Astrocyte of the hippocampus (primary cell): ENCODE results near the gene CRYGN.

ENCODE experiments used
- DNase-seq: peaks from one replicate; pipeline ENCODE4 v3.0.0; 2011; ENCODE audit warnings: low read depth, low spot score

The CRYGN gene

DNA sequence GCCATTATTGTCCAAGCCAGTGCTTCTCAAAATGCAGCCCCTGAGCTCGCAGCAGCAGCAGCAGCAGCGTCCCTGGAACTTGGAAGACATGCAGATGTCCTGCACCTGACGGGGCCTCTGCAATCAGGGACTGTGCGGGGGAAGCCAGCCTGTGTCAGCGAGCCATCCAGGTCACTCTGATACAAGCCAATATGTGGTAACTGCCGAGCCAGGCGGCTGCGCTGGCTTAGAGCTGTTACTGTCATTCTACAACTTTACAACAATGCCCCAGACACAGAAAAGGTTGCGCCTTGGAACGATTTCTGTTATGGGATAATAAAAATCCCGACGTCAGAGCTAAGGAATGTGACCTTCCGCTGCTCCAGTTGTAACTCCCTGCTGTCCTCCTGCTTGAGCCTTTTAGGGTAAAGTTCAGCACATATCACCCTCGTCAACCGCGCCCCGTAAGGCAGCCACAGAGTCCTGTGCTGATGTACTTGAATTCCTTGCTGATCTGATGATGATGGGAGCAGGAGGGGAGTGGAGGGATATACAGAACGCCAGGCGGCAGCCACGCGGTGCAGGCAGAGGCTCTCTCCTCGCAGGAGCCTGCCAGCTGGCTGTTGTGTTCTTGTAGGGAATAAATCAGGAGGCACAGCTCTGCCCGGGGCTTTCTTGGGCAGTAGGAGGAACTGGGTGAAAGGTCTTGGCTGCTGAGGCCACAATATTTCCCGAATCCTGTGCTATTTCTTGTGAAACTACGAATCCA, 20.0 kb upstream of the CRYGN start:
- peak; percentile 93 for DNase-seq

DNA sequence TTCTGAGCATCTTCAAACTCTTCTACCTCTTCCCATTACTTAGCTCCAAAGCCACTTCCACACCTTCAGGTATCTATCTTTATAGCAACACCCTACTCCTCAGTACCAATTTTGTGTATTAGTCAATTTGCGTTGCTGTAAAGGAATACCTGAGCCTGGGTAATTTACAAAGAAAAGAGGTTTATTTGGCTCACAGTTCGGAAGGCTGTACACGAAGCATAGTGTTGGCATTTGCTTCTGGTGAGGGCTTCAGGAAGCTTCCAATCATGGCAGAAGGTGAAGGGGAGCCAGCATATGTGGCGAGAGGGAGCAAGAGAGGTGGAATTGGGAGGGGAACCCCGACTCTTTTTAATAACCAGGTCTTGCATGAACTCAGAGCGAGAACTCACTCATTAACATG, 17.6 kb upstream of the CRYGN start:
- DNase-seq: no peak

DNA sequence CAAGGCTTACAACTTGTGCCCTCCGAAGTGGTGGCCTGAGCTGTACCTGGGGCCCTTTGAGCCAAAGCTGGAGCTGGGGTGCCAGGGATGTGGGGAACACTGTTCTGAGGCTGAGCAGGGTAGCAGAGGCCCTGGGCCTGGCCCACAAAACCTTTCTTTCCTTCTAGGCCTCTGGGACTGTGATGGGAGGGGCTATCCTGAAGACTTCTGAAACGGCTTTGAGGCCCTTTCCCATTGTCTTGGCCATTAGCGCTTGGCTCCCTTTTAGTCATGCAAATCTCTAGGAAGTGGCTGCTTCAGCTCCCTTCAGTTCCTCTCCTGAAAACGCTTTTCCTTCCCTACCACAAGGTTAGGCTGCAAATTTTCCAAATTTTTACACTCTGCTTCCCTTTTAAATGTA, 16.8 kb upstream of the CRYGN start:
- DNase-seq: no peak

DNA sequence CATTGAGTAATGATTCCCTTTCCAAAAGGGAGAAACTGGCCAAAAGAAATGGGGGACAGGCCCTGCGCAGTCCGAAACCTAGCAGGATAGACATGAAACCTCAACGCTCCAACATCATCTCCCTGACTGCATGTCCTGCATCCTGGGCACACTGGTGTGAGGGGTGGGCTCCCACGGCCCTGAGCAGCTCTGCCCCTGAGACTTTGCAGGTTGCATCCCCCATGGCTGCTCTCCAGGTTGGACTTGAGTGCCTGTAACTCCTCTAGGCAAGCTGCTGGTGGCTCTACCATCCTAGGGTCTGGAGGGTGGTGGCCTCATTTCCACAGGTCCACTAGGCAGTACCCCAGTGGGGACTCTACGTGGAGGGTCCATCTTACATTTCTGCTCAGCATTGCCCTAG, 16.3 kb upstream of the CRYGN start:
- no peak for DNase-seq

DNA sequence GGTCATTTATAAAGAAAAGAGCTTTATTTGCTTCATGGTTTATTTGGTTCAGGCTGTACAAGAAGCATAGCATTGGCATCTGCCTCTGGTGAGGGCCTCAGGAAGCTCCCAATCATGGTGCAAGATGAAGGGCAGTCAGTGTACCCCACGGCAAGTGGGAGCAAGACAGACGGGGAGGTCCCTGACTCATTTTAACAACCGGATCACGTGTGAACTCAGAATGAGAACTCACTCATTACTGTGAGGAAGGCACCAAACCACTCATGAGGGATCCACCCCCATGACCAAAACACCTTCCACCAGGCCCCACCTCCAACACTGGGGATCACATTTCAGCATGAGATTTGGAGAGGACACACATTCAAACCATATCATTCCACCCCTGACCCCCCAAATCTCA, 15.7 kb upstream of the CRYGN start:
- no peak for DNase-seq

DNA sequence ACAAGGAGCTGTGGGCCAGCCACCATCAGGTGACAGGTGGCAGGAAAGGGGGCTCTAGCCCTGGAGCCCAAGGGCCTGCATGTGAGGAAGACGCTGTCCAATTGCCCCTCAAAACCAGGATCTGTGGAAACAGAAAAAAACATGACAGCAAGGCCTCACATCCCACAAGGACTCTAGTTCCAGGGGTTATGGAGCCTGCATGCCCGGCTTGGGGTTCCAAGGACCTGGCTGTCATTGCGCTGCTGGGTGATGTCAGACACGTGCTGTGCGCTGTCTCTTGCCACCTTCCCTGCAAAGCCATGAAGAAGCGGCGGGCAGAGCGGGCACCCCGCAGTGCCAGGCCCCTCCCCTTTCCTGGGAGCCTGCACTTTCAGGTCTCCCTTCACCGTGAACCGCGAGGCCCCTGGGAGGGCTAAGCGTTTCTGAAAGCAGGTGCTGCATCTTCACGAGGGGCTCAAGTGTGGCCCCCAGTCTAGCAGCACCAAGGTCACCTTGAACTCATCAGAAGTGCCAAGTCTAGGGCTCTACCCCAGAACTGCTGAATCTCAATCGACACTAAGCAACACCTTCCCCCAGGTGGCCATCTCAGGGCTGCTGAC, 15.1 kb upstream of the CRYGN start:
- DNase-seq: no peak

DNA sequence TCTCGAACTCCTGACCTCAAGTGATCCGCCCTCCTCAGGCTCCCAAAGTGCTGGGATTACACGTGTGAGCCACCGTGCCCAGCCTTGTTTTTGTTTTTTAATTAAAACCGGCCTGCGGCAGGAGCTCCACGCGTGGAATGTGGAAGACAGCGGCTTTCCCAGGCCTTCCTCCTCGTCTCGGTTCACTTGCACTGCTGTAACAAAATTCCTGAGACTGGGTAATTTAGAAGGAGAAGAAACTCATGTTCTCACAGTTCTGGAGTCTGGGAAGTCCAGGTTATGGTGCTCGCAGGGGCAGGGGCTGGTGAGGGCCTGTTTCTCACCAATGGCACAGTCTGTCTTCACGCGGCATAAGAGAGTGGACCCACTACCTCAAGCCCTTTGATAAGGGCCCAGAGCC, 14.4 kb upstream of the CRYGN start:
- DNase-seq: no peak

DNA sequence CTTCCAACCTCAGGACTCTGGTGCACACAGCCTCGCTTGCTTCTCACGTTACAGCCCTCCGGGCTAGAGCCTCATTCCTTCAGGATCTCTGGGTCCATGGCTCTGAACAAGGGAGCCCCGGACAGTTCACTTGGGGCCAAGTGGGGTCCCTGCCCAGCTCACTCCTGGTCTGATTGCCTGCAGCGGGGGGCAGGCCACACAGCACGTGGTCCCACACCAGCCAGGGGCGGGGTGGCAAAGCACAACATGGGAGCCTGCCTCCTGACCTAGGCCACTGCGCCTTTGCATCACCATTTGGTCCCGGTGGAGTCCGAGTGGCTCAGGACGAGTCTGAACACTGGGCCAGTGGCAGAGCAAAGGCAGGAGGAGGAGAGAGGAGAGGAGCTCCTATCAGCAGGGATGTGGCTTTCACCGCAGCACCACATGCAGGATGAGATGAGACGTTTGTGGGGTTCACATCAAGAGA, 13.4 kb upstream of the CRYGN start:
- no peak for DNase-seq

DNA sequence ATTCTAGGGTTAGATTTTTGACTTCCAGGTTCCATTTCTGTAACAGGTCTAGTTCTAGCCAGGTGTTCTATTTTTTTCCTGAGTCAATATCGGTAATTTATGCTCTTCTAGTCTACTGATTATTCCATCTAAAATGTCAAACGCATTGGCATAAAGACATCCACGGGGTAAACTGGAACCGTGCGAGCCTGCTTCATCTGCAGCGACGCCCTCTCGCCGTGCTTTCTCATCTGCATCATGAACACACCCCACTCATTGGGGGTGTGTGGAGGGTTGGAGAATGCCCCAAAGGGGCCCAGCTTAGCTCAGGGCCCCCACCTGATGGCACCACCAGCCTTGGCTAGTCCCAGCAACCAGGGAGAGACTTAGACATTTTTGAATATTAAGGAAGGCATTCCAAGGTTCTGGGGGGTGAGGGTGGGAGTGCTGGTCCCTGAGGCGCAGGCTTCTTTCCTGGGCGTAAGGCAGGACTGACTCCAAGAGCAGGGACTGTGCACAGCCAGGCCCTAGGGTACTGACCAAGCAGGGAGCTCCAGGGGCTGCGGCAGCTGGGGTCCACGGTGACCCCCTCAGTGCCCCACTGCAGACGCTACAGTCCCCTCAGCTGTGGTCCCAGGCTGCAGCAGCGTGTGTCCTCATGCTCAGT, 12.9 kb upstream of the CRYGN start:
- DNase-seq: no peak

DNA sequence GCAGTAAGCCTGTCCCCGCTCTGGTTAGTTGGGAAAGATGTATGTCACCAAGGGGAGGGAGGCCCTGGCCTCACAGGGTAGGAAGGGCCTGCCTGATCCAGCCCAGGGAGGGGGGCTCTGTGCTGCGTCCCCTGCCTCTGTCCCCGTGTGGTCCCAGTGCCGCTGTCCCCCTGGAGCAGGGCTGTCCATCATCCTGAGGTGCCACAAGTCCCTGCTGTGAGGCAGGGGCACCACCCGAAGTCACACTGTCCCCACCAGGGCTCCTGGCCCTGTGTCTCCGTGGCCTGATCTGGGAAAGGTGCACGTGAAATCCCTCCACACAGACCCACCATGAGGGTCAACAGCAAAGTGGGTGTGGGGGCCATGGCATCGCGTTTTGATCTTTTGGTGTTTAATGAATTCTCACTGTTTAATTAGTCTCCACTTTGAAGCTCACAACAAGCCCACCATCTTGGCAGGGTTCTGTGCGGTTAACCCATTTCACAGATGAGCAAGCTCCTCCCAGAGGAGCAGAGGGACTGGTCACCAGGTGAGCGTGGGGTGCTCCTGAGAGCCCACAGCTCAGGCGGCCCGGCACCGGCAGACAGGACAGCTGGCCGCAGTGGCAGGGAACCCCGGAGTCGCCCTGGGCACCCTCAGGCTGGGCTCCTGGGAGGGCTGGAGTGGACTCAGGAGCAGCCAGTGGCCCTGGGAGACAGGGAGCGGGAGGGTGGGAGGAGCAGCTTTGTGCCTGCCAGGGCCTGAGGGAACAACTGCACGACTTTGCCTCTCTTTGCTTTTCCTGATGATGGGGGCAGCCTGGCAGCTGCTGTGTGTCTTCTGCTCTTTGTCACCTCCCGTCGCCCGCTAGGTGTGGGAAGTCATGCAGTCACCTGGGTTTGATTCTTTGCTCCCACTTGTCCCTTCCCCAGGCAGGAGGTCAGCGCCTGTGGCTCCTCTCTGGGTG, 12.0 kb upstream of the CRYGN start:
- no peak for DNase-seq

DNA sequence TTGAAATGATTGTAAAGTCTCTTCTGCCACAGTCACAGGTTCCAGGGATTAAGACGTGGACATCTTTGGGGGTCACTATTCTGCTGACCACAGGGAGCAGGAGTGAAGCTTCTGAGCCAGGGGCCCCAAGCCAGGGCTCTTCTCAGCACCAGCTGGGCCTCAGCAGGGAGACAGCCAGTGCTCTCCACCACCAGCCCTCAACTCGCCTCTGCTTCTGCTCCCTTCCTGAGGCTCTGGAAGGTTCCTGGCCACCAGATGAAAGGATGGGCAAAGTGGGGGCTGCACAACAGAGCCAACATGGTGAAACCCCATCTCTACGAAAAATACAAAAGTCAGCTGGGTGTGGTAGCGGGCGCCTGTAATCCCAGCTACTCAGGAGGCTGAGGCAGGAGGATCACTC, 11.2 kb upstream of the CRYGN start:
- no peak for DNase-seq

DNA sequence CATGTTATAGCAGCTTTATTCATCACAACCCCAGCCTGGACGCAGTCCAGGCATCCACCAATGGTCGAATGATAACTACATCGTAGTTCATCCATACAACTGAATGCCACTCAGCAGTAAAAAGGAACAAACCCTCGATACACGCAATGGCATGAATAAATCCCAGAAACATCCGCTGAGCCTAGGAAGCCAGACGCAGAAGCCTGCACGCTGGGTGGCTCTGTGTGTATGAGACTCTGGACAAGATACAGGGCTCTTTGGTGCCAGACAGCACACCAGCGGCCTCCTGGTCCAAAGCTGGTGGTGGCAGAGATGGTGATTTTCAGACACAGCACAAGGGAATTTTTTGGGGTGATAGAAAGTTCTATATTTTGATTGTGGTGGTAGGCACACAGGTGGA, 10.0 kb upstream of the CRYGN start:
- DNase-seq: no peak

DNA sequence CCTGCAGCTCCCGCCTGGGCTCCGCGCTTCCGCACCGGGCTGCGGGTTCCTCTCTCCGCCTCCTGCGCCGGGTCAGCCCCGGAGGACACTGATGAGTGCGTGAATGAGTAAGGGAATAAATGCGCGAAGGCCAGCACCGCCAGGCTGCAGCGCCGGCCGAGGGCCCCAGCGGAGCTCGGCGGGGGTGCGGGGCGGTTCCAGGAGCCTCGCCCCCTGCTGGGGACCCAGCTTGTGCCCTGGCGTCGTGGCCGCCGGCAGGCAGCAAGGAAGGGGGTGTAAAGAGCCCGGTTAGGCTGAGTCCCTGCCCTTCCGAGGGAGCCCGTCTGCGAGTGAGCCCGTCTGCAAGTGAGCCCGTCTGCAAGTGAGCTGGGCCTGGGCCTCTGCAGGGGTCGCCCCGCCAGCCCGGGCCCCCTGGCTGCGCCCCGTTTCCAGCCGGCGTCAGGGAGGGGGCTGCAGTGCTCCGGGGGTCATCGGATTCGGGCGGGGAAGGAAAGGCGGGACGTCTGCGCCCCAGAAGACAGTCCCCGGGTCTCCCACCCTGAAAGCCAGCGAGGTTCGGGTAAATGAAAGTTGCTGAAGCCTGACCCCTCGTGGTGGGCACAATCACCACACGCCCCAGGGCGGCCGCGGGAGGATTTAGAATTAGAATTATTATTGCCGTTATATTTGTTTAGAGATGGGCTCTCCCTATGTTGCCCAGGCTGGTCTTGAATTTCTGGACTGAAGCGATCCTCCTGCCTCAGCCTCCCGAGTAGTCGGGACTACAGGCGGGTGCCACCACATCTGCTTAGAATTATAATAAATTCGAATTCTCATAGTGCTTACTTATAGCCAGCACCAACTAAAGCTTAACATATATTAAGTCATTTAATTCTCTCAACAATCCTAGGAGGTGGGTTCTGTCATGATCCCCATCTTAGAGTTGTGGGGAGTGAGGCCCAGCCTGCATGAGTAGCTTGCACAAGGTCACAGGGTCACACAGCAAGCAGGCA, 8.6 kb upstream of the CRYGN start:
- DNase-seq: peak; percentile 86

DNA sequence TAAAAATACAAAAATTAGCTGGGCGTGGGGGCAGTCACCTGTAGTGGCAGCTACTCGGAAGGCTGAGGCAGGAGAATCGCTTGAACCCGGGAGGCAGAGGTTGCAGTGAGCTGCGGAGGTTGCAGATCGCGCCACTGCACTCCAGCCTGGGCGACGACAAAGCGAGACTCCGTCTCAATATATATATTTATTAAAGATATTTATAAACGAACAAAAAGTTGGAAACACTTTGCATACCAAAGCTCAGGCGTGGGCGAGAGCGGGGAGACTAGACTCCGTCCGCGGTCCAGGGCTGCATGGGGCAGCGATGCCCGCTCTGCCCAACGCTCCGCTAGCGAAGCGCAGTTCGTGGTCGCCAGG, 7.9 kb upstream of the CRYGN start:
- DNase-seq: no peak

DNA sequence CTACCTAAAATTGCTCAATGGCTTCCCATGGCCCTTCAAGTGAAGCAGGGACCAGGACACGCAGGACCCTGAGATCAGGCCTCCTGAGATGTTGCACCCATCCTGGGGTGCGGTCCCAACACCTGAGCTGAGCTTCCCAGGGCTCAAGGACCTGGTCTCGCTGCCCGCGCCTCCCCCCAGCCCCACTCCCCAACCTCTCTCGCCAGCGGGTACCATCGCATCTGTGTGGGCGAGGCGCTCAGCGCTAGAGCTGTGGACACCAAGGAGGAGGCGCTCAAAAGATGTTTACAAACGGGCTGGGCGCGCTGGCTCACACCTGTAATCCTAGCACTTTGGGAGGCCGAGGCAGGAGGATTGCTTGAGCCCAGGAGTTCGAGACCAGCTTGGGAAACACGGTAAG, 7.4 kb upstream of the CRYGN start:
- no peak for DNase-seq

DNA sequence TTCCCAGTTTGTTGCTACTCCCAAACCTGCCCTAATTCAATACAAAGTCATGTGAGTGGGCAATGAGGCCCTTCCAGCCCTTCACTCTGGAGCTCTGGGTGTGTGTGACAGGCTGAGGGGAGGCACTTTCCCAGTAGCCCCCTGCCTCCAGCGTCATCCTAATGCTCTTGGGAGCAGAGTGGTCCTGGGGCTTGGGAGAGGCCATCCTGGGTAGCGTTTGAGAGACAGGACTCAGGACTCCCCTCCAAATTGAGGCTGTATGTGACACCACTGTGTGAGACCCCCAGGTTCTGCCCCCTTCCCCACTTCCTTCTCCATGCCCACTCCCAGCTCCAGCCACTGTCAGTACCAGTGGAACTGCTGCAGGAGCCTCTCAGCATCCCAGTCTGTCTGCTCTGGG, 6.5 kb upstream of the CRYGN start:
- no peak for DNase-seq

DNA sequence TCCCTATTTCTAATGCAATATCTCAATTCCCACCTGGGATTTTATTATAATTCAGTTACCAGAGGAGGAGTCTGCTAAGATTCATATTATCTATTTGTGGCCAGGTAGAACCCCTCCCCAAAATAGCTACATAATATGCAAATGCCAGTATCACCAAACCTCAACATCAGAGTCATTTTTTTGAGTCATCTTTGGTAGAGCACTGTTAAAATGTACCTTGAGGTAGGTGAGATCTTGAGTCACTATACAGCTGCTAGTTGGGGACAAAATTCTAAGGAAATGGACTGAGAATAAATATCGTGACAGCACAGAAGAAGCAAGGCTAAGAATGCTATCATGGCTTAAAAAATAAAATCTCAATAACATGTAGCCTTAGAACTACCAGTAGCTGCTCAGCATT, 4.7 kb upstream of the CRYGN start:
- no peak for DNase-seq

DNA sequence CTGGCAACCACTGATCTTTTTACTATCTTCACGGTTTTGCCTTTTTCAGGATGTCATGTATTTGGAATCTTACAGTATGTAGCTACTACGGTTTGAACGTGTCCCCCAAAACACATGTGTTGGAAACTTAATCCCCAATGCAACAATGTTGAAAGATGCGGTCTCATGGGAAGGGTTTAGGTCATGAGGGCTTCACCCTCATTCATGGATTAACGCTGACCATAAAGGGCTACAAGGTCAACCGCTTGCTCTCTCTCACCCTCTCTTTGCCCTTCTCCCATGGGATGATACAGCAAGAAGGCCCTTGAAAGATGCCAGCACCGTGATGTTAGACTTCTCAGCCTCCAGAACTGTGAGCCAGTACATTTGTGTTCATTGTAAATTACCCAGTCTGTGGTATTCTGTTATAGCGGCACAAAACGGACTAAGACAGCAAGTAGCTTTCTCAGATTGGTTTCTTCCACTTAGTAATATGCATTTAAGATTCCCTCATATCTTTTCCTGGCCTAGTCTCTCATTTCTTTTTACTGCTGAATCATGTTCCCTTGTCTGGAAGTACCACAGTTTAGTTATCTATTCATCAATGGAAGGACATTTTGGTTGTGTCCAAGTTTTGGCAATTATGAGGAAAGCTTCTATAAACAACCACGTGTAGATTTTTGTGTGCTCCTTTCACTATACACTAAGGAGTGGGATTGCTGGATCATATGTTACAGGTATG, 3.0 kb upstream of the CRYGN start:
- no peak for DNase-seq

DNA sequence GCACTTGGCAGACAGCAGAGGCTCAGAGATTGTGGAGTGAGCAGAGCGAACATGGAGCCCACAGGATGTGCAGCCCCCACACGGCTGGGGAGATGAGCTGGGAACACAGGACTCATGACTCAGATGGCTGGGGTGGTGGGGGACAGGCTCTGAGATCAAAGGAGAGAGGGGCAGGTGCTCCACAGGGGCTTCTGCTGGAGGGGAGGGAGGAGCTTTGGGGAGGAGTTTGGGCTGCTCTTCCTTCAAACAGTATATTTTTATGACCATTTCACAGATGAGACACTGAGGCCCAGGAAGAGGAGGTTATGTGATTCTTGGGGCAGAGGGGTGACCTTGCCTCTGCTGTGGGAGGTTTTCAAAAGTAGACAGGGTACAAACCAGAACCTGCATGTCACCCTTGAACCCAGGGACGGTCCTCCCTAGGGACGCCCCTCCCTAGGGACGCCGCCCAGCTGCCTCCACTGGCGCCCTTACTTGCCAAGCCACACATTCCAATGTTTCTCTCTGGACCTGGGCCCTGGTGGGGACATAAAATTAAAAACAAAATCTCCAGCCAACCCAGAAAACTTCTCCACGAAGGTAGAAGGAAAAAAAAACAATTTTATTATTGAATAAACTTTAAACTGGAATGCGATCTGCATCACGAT, 981 bp upstream of the CRYGN start:
- peak; percentile 75 for DNase-seq
